PC-3 (cell line): Measurements from ENCODE around the gene MAGT1. TPM values are rescaled to one million over a fixed set of nuclear protein-coding genes. Genes with fewer than 3 reads are reported as not detected.

Source experiments
- total RNA-seq: library from RNA; depleted of rRNA; stranded (reverse); fragments of >200 nt; gene quantifications from 2 replicates; pipeline ENCODE4 v1.2.3, GENCODE V29; 2014; rRNA removed

The MAGT1 gene
- total RNA-seq, 1 experiment from 2014 or later = 119 TPM

Other genes starting within 250 kb of the MAGT1 start
- 64.0 and 73.0 TPM in 2 replicates for gene ATRX, start 109.2 kb downstream of the MAGT1 start, total RNA-seq
- 566 and 852 TPM in 2 replicates for gene COX7B, start 4.0 kb upstream of the MAGT1 start, total RNA-seq
- gene ATP7A, start 15.3 kb upstream of the MAGT1 start, total RNA-seq = 3.4 and 4.3 TPM in 2 replicates
- not detected in 2 replicates for gene PGAM4, start 74.2 kb upstream of the MAGT1 start, total RNA-seq
- gene PGK1, start 208.8 kb upstream of the MAGT1 start, total RNA-seq = 663 and 668 TPM in 2 replicates
- 19.5 and 26.1 TPM in 2 replicates for gene TAF9B, start 244.2 kb upstream of the MAGT1 start, total RNA-seq